Caco-2 (cell line): ENCODE results near the gene ADK. TPM values are rescaled to one million over a fixed set of nuclear protein-coding genes. Genes with fewer than 3 reads are reported as not detected.

Experiments used
- BruUV-seq: library from RNA; stranded (reverse); fragments of 400-500 nt; replicated peaks from 2 replicates; lab custom pipeline; 2021; lab: Mats Ljungman, UMichigan
- CTCF ChIA-PET: fragments of 300-600 bp; sonication (Branson Sonifier 250); formaldehyde crosslinking; loops from one replicate; lab custom pipeline; 2022; ENCODE audit warnings: antibody characterized with exemption; lab: Charles Lee
- POLR2A ChIA-PET: fragments of 300-600 bp; sonication (Branson Sonifier 250); formaldehyde crosslinking; loops from one replicate; lab custom pipeline; 2022; ENCODE audit warnings: antibody characterized with exemption; lab: Charles Lee
- DNase-seq, 2 experiments: peaks; one replicate each; pipeline versions ENCODE4 v3.0.0 to v3.0.0-alpha.2; 2020 to 2022
- H3K27me3 ChIP-seq: replicated peaks from 2 replicates; pipeline ENCODE4 v1.6.0; 2011; ENCODE audit warnings: low read length; ENCODE audit not compliant: control insufficient read depth, insufficient read depth
- H3K36me3 ChIP-seq: 2 replicates; pipeline ENCODE4 v1.5.1; 2011; ENCODE audit warnings: low read length; ENCODE audit not compliant: control insufficient read depth, insufficient read depth
- H3K4me1 ChIP-seq: fragments of 250-450 bp; sonication (Bioruptor Pico); 2 replicates; pipeline ENCODE4 v1.5.1; 2020; ENCODE audit warnings: mild to moderate bottlenecking
- H3K4me3 ChIP-seq: 2 replicates; pipeline ENCODE4 v1.5.1; 2011; ENCODE audit warnings: low read depth, mild to moderate bottlenecking, control low read depth, low read length
- H3K9me3 ChIP-seq: fragments of 250-450 bp; sonication (Bioruptor Pico); 2 replicates; pipeline ENCODE4 v1.5.1; 2020; ENCODE audit warnings: mild to moderate bottlenecking, moderate library complexity
- H3K27ac Mint-ChIP-seq: one replicate; pipeline ENCODE4 v1.8.0; 2022; ENCODE audit warnings: mixed read lengths; ENCODE audit not compliant: unreplicated experiment
- H3K27me3 Mint-ChIP-seq: one replicate; pipeline ENCODE4 v1.8.0; 2022; ENCODE audit warnings: mixed read lengths; ENCODE audit not compliant: insufficient read depth, unreplicated experiment
- H3K36me3 Mint-ChIP-seq: one replicate; pipeline ENCODE4 v1.8.0; 2022; ENCODE audit warnings: mild to moderate bottlenecking, mixed read lengths; ENCODE audit not compliant: insufficient read depth, unreplicated experiment
- H3K4me1 Mint-ChIP-seq: one replicate; pipeline ENCODE4 v1.8.0; 2022; ENCODE audit warnings: low read depth, mixed read lengths; ENCODE audit not compliant: unreplicated experiment
- H3K4me3 Mint-ChIP-seq: one replicate; pipeline ENCODE4 v1.8.0; 2022; ENCODE audit warnings: mild to moderate bottlenecking, moderate library complexity, mixed read lengths; ENCODE audit not compliant: unreplicated experiment
- H3K9me3 Mint-ChIP-seq: one replicate; pipeline ENCODE4 v1.8.0; 2022; ENCODE audit warnings: mixed read lengths; ENCODE audit not compliant: unreplicated experiment
- intact Hi-C: fragments of 100-400 bp; cut with micrococcal nuclease; formaldehyde crosslinking; loops from one replicate; pipeline ENCODE4 v1.10.0; 2022; ENCODE audit not compliant: unreplicated experiment
- total RNA-seq: library from RNA; stranded (reverse); gene quantifications from 2 replicates; pipeline ENCODE4 v1.2.3, GENCODE V29; 2022
- TF ChIP-seq, protein P1 (sequence below), 2 experiments: fragments of 200-600 bp in 1 of 2; IDR thresholded peaks; 1 replicate in 1 of 2; 2 replicates in 1 of 2; pipeline versions ENCODE4 v1.5.1 to v1.8.0; 2011 to 2022; ENCODE audit warnings: antibody characterized with exemption in 1 of 2, control low read depth in 1 of 2, inconsistent platforms in 1 of 2, low read depth in 1 of 2, low read length in 1 of 2, mild to moderate bottlenecking in 1 of 2, moderate library complexity in 1 of 2; ENCODE audit not compliant: insufficient read depth in 1 of 2, severe bottlenecking in 1 of 2, unreplicated experiment in 1 of 2

Gene ADK
- total RNA-seq, 1 experiment from 2014 or later = 105 TPM

DNA sequence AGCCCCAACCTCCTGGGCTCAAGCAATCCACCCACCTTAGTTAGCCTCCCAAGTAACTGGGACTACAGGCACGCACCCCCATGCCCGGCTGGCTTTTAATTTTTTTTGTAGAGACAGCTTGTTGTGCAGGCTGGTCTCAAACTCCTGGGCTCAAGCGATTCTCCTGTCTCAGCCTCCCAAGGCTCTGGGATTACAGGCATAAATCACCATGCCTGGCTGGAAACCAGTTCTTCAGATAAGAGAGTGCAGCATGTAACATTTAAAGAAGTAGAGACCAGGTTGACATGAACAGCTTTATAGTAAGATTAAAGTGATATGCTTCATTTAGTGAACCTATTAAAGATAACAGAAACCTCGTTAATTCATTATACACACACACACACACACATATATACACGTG, 507.5 kb downstream of the ADK start:
- H3K4me1 ChIP-seq = no peaks in the 10 kb centered on the region
- no peaks in the 10 kb centered on the region for H3K27me3 ChIP-seq
- H3K4me3 Mint-ChIP-seq = no peak overlapping the region
- peaks cover 14% of the 10 kb centered on the region for H3K36me3 Mint-ChIP-seq
- H3K36me3 ChIP-seq = no peaks in the 10 kb centered on the region
- TF ChIP-seq, protein P1, sequence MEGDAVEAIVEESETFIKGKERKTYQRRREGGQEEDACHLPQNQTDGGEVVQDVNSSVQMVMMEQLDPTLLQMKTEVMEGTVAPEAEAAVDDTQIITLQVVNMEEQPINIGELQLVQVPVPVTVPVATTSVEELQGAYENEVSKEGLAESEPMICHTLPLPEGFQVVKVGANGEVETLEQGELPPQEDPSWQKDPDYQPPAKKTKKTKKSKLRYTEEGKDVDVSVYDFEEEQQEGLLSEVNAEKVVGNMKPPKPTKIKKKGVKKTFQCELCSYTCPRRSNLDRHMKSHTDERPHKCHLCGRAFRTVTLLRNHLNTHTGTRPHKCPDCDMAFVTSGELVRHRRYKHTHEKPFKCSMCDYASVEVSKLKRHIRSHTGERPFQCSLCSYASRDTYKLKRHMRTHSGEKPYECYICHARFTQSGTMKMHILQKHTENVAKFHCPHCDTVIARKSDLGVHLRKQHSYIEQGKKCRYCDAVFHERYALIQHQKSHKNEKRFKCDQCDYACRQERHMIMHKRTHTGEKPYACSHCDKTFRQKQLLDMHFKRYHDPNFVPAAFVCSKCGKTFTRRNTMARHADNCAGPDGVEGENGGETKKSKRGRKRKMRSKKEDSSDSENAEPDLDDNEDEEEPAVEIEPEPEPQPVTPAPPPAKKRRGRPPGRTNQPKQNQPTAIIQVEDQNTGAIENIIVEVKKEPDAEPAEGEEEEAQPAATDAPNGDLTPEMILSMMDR (IDR thresholded peaks at IDR 0.05; ENCODE audit: insufficient read depth in 1 of 2, low read depth in 1 of 2, low read length in 1 of 2, severe bottlenecking in 1 of 2, unreplicated experiment in 1 of 2) = no peak
- no peak overlapping the region for H3K4me3 ChIP-seq
- H3K4me1 Mint-ChIP-seq = no peaks in the 10 kb centered on the region
- H3K9me3 Mint-ChIP-seq = no peaks in the 10 kb centered on the region
- H3K27me3 Mint-ChIP-seq = no peaks in the 10 kb centered on the region
- ChIA-PET CTCF (no interaction called here), POLR2A (no interaction called here)
- BruUV-seq = no TSS peak
- DNase-seq = no peak
- intact Hi-C loops = no loop called here
- no peaks in the 10 kb centered on the region for H3K9me3 ChIP-seq
- no peak overlapping the region for H3K27ac Mint-ChIP-seq

DNA sequence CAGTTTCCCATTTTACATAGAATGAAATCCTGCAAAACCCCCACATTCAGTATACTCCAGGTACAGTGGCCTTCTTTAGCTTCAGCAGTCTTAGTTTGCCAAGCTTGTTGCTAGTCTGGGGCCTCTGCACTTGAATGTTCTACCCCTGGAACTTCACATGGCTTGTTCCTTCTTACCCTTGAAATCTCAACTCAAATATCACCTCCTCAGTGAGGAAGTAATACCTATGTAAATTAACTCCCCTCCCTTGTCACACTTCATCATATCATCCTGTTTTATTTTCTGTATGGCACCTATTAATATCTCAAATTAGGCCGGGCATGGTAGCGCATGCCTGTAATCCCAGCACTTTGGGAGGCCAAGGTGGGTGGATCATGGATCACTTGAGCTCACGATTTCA, 511.6 kb downstream of the ADK start:
- no peaks in the 10 kb centered on the region for H3K27me3 ChIP-seq
- Mint-ChIP-seq H3K27ac (no peak overlapping the region), H3K27me3 (no peaks in the 10 kb centered on the region), H3K4me1 (no peaks in the 10 kb centered on the region), H3K36me3 (peaks cover 6% of the 10 kb centered on the region), H3K4me3 (no peak overlapping the region), H3K9me3 (no peaks in the 10 kb centered on the region)
- no peak for DNase-seq
- BruUV-seq = no TSS peak
- intact Hi-C loops = no loop called here
- no peak overlapping the region for H3K4me3 ChIP-seq
- H3K4me1 ChIP-seq = no peaks in the 10 kb centered on the region
- H3K36me3 ChIP-seq = no peaks in the 10 kb centered on the region
- CTCF ChIA-PET = no interaction called here
- no peaks in the 10 kb centered on the region for H3K9me3 ChIP-seq
- TF ChIP-seq, protein P1 (IDR thresholded peaks at IDR 0.05; ENCODE audit: insufficient read depth in 1 of 2, low read depth in 1 of 2, low read length in 1 of 2, severe bottlenecking in 1 of 2, unreplicated experiment in 1 of 2) = no peak
- POLR2A ChIA-PET = no interaction called here

DNA sequence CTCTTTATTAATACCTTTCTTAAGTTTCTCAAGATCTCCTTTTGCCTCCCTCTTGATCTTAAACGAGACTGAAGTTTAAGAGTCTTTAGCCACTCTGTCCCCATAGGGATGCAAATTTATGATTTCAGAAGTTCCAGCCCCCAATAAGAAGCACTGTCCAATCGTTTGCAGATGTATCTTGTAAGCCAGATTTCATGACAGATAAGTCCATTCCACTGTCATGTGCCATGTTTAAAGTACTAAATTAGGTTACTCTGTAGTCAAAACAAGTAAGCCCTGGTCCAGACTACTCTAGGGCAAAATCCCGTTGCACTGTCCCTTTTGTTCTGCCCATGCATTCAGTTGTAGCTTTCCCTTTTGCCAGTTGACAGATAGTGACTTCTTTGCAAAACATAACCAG, 518.2 kb downstream of the ADK start:
- H3K36me3 ChIP-seq = no peaks in the 10 kb centered on the region; the same call in 1 of the 2 replicates
- H3K4me3 Mint-ChIP-seq = no peak overlapping the region
- no peak overlapping the region for H3K4me3 ChIP-seq
- peaks cover 7% of the 10 kb centered on the region for H3K36me3 Mint-ChIP-seq
- no peaks in the 10 kb centered on the region for H3K4me1 Mint-ChIP-seq
- H3K27me3 Mint-ChIP-seq = no peaks in the 10 kb centered on the region
- no peak for DNase-seq
- ChIA-PET POLR2A (no interaction called here), CTCF (no interaction called here)
- H3K27me3 ChIP-seq = no peaks in the 10 kb centered on the region
- no peaks in the 10 kb centered on the region for H3K4me1 ChIP-seq
- H3K9me3 ChIP-seq = no peaks in the 10 kb centered on the region
- no TSS peak for BruUV-seq
- H3K27ac Mint-ChIP-seq = no peak overlapping the region
- intact Hi-C loops = no loop called here
- TF ChIP-seq, protein P1 (IDR thresholded peaks at IDR 0.05; ENCODE audit: insufficient read depth in 1 of 2, low read depth in 1 of 2, low read length in 1 of 2, severe bottlenecking in 1 of 2, unreplicated experiment in 1 of 2) = no peak
- no peaks in the 10 kb centered on the region for H3K9me3 Mint-ChIP-seq
